NCI-H2196 treated with DMSO at 0.1 percent for 48 hours (cell line): ENCODE results near the gene SLC15A3.

Experiments used
- DNase-seq: peaks from one replicate; lab custom pipeline; 2025; ENCODE audit not compliant: unreplicated experiment; lab: John Stamatoyannopoulos, UW

SLC15A3 gene

DNA sequence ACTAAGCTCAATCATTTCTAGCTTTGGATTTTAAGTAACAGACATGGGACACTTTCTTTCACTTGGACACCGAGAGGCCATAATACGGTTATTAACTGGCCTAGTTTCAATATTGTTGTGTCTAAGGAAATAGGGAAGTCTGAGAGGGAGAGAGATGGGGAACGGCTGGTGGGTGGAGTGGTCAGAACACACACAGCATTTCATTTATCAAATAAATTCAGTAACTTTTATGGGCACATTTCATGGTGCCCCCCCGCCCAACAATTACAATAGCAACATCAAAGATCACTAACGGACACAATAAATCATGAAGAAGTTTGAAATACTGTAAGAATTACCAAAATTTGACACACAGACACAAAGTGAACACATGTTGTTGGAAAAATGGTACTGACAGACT is 56.3 kb downstream of the SLC15A3 start:
- no peak for DNase-seq

DNA sequence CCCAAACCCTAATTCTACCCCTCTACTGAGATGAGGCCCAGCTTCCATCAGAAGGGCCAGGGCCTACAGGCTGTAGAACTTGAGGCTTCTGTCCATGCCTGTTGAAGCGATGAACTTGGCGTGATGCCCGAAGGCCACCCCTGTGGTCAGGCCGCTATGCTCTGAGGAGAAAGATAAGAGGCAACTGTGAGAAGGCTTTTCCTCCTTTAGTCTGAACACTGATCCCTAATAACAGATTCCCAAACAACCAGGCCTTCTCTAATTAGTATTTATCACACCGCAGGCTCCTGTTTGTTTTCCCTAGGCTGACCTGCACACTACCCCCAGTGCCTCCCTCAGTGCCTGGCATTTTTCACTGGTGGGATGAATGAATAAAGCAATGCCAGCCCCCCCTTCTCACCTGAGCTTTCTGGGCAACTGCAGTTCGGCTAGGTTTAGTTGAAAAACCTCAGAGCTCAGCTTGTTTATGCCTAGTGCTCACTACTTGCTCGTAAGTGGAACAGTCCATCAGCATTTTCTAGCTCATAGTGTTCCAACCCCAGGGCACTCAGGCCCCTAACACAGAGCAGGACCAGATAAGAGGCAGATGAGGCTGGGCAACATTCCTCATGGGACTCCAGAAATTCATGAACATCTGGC is 60.8 kb downstream of the SLC15A3 start:
- no peak for DNase-seq

DNA sequence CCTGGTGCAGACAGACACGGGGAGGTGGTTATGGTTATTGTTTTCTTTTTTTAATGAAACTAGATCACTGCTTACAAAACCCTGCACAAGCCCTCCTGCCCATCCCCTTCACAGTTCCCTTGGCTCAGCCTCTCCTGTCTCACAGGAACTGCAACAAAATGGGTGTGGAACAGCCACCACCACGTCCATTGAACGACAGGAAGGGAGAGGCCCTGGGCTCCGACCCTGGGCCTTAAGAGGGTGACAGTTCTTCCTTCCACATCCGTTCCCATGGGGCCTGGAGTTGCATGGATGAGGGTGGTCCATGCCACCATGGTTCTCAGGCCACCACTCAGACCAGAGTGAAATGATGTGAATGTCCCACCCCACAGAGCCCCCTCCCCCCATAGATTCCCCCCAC is 61.3 kb downstream of the SLC15A3 start:
- DNase-seq, result no peak

DNA sequence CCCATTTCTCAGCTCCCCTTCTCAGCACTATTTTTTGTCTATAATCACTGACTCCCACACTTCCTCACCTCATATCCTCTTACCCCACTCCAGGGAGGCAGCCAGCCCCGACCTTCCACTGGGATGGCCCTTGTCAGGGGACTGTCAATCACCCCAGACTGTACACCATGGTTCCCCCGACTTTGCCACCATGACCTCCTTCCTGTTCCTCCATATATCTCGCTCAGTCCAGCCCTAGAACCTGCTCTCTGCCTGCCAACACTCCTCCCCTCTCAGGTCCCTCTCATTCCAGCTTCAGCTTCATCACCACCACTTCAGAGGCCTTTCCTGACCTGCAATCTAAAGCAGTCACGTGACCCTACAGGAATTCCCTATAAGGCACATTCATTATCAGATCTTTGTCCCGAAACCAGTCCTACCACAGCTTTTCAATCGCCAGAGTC is 62.1 kb downstream of the SLC15A3 start:
- DNase-seq, result no peak

DNA sequence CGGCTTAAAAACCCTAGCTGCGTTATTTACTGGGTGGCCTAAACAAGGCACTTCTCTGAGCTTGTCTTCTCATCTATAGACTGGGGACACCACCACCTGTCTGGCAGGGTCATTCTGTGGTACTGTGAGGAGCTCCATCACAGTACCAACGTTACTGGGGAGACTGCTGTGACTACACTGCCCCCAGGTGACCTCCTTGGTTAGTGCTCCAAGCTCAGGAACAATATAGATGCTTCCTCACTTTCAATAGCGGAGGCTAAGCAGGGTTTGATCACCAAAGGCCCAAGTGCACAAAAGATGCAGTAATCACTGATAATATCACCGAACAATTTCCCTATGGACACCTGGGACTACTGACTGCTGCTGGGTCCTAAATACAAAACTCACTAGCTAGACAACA is 64.4 kb downstream of the SLC15A3 start:
- DNase-seq, result peak; percentile 74
